Esophagus (tissue), 2 donors: Measurements from ENCODE around the gene PLAAT3. TPM values are rescaled to one million over a fixed set of nuclear protein-coding genes. Genes with fewer than 3 reads are reported as not detected.
"Not testable (repeated sequence)": the region's sequence is repeated elsewhere in the genome, so short reads cannot be mapped to it uniquely, and the experiment has no call there.

Experiments used
- H3K27ac ChIP-seq, 2 donors: one replicate each; pipeline ENCODE4 v1.5.1; 2013; ENCODE audit warnings: low read depth in 2 of 2, mild to moderate bottlenecking in 2 of 2, inconsistent platforms in 1 of 2, low read length in 1 of 2, moderate library complexity in 1 of 2
- H3K27me3 ChIP-seq, 2 donors: one replicate each; pipeline ENCODE4 v1.6.1; 2013; ENCODE audit warnings: low read length in 2 of 2, control low read depth in 1 of 2, mild to moderate bottlenecking in 1 of 2; ENCODE audit not compliant: insufficient read depth in 2 of 2, control insufficient read depth in 1 of 2
- H3K36me3 ChIP-seq, 2 donors: one replicate each; pipeline ENCODE4 v1.6.1; 2013; ENCODE audit warnings: low read length in 1 of 2; ENCODE audit not compliant: control insufficient read depth in 2 of 2, insufficient read depth in 2 of 2
- H3K4me1 ChIP-seq, 2 donors: one replicate each; pipeline ENCODE4 v1.6.1; 2013; ENCODE audit warnings: low read length in 1 of 2; ENCODE audit not compliant: control insufficient read depth in 2 of 2, insufficient read depth in 2 of 2
- H3K4me3 ChIP-seq, 2 donors: one replicate each; pipeline ENCODE4 v1.5.1; 2013; ENCODE audit warnings: low read length in 2 of 2, mild to moderate bottlenecking in 2 of 2, low read depth in 1 of 2, moderate library complexity in 1 of 2
- H3K9me3 ChIP-seq, 2 donors: one replicate each; pipeline ENCODE4 v1.6.1; 2013; ENCODE audit warnings: mild to moderate bottlenecking in 2 of 2, low read depth in 1 of 2, low read length in 1 of 2, moderate library complexity in 1 of 2; ENCODE audit not compliant: control insufficient read depth in 2 of 2, insufficient read depth in 1 of 2
- WGBS, 2 donors: extraction: QIAGEN DNeasy Blood & Tissue Kit; methylation state at CpG; one replicate each; pipeline ENCODE4 v1.1.7; 2013; 5-methylcytosine and 5-hydroxymethylcytosine counted together
- polyA plus RNA-seq, 2 donors: library from polyadenylated mRNA; stranded (reverse); fragments of 200-250 nt; gene quantifications; one replicate each; pipeline ENCODE4 v1.2.3, GENCODE V29; 2013
- donor health status: healthy with polysubstance abuse.
- donor health status: Bipolar disorder and iron deficiency.

Gene PLAAT3
- polyA plus RNA-seq, 2 donors = 3.1 to 8.9 TPM

DNA sequence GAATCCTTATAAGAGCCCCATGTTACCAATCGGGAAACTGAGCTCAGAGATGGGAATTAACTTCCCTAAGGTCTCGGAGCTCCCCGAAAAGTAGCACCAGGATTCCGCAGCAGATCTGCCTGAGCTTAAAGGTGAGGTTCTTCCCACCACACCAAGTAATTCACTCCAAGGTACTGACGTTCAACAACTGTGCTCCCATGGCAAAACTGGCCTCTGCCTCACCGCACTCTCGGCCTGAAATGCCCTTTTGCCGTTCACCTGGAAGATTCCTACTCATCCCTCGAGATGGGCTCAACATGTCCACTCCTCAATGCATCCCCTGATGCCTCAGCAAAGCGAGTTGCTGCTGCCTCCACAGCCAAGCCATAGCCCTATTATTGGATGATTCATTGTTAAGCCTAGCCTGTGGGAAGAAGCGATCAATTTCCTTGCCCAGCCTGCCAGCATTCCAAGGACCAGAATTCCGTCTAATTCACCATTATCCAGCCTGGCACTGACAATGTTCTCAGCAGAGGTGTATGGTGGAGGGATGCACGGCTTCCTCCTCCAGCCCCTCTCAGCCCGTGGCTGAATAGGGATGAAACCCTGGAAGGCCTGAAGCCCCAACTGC lies 4.2 kb downstream of the PLAAT3 start:
- no peaks in the 10 kb centered on the region for H3K4me1 ChIP-seq
- no peaks in the 10 kb centered on the region for H3K9me3 ChIP-seq
- no peak overlapping the region for H3K27ac ChIP-seq
- no peaks in the 10 kb centered on the region for H3K27me3 ChIP-seq
- H3K4me3 ChIP-seq = no peak overlapping the region
- H3K36me3 ChIP-seq = no peaks in the 10 kb centered on the region
- WGBS, 2 donors = 88 to 89% methylated on average over 14 of the region's 14 CpGs

DNA sequence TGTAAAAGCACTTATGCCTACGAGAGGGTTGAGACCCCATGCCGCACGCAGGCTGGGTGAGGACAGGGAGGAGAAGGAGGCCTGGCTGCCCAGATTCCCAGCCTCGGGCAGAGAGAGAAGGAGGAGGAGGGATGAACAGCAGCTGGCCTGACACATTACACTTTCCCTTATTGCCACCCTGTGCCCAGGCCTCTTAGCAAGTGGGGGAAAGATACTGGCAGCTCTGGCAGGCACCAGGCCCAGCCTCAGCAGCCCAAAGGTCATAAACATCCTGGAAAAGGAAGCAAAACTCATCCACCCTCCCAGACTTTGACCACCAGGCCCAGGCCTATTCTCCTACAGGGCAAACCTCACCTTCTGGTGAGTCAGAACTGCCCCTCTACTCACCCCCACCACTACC lies 4.7 kb downstream of the PLAAT3 start:
- 65 to 76% methylated on average over 4 of the region's 4 CpGs for WGBS, 2 donors

DNA sequence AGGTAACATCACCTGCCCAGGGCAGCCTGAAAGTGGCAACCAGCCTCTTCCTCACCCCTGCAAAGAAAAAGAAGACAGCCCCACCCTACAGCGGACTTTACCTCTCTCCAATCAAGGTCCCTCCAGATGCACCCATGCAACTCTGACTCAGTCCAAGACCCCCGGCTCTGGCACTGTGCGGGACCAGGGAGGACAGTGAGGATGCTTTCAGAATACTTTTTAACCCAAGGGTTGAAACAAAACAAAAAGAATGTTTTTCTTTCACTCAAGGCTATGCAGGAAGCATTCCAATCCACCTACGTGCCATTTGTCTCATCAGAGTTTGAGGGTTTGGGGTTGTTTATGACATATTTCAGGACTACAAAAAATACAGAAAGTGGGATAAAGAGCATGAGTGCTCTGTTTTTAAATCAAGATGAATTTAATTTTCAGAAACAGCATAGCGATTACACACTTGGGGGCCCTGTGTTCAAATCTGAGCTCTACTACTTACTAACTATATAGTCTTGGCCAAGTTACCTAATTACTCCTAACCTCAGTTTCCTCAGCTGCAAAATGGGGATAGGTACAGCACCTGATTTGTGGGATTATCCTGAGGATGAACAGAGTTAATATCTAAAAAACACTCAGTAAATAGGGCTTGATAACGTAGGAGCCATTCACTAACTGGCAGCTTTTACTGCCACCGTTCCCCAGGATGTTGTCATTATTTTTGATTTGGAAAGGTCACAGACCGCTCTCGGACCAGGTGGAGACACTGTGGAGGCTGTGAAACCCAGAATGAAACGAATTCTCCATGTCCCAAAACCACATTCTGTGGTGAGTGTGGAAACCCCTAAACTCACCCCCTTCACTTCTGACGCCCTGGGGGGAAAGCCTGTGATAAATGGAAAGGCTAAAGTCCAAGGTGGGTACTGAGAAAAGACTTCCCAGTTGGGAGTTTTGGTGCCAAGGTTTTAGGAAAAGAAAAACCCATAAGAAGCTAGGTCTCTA lies 5.6 kb downstream of the PLAAT3 start:
- Histone ChIP-seq H3K36me3 (no peaks in the 10 kb centered on the region), H3K4me3 (no peak overlapping the region), H3K9me3 (no peaks in the 10 kb centered on the region), H3K27ac (no peak overlapping the region), H3K27me3 (no peaks in the 10 kb centered on the region), H3K4me1 (no peaks in the 10 kb centered on the region)
- WGBS, 2 donors = 74 to 81% methylated on average over 11 of the region's 11 CpGs

More for the DNA sequence above, 4.7 kb downstream of the PLAAT3 start:
- Histone ChIP-seq H3K4me3 (no peak overlapping the region), H3K4me1 (no peaks in the 10 kb centered on the region), H3K9me3 (no peaks in the 10 kb centered on the region), H3K27me3 (no peaks in the 10 kb centered on the region), H3K36me3 (no peaks in the 10 kb centered on the region), H3K27ac (no peak overlapping the region)

DNA sequence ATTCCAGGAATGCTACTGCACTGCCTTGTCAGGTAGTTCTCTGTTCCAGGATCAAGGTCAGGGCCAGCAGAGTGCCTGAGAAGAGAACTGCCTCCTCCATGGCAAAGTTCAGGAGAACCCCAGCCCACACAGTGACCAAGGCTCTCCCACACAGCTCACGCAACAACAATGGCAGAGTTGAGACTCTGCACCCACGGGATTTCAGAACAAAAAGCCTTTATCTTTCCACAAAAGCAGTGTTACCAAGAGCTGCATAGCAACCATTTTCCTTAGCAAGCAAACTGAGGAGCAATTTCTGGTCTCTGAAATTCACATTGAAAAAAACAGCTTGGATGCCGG lies 11.1 kb downstream of the PLAAT3 start:
- no peaks in the 10 kb centered on the region for H3K9me3 ChIP-seq
- no peak overlapping the region for H3K27ac ChIP-seq
- H3K36me3 ChIP-seq = peaks cover 0 to 2% of the 10 kb centered on the region in 2 donors
- H3K4me3 ChIP-seq = no peak overlapping the region
- 46 to 60% methylated on average over 3 of the region's 3 CpGs for WGBS, 2 donors
- H3K4me1 ChIP-seq = no peaks in the 10 kb centered on the region
- H3K27me3 ChIP-seq = no peaks in the 10 kb centered on the region

DNA sequence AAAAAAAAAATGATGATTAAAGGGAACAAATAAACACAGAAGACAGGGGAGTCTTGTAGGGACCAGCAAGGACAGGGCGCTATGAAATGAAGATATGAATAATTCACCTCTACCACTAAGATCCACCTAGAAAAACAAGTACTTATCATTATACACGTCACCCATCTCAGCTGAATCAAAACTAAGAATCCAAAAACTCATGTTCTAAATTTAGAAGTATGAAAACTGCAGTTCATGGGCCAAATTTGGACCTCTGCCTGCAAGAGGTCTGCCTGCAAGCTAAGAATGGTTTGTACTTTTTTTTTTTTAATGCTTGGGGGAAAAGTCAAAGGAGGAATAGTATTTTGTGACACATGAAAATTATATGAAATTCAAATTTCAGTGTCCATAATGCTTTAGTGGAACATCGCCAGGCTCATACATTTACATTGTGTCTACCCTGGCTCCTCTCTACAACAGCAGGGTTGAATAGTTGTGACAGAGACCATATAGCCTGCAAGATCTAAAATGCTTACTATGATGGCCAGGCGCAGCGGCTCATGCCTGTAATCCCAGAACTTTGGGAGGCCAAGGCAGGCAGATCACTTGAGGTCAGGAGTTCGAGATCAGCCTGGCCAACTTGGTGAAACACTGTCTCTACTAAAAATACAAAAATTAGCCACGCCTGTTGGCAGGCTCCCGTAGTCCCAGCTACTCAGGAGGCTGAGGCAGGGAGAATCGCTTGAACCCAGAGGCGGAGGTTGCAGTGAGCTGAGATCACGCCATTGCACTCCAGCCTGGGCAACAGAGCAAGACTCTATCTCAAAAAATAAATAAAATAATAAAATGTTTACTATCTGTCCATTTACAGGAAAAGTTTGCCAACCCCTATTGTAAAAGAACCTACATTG lies 11.7 kb downstream of the PLAAT3 start:
- not testable (repeated sequence) for H3K4me1 ChIP-seq, H3K27ac ChIP-seq, H3K9me3 ChIP-seq, H3K27me3 ChIP-seq, H3K36me3 ChIP-seq, H3K4me3 ChIP-seq
- WGBS, 2 donors = 79 to 84% methylated on average over 11 of the region's 11 CpGs

DNA sequence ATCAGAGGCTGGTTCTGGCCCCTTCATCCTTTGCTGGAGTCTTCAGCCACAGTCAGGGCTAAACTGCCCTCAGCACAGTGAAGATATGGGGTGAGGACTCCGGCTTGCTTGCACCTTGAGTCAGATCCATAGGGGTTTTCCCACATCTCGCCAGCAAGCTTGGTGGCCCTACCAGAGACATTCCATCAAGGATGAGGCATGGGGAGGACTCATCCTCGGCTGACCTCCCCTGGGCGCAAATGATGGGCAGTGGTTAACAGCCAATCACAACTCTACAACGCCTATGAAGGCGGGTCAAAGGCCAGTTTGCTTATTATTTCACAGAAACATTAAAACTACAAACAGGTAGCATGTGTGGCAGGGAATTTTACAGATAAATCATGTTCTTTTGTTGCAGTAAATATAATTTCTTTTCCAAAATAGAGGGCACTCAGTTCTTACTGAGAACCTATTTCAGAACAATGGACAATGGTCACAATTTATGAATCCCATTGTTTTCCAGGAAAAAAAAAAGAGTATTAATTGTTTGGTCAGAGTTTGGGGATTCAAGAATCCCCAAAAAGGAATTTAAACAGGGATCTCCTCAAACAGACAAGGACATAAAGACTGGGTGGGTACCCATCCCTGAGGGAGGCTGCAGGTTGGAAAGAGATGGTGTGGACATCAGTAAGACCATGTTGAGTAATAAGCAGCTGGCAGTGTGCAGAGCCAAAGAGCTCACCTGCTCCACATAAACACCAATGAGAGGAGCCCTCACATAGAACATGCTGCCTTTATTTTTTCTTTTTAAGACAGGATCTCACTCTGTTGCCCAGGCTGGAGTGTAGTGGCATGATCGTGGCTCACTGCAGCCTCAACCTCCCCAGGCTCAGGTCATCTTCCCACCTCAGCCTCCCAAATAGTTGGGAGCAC lies 14.8 kb downstream of the PLAAT3 start:
- Histone ChIP-seq H3K36me3 (peaks cover 0 to 2% of the 10 kb centered on the region in 2 donors), H3K27me3 (no peaks in the 10 kb centered on the region), H3K4me1 (no peaks in the 10 kb centered on the region), H3K4me3 (no peak overlapping the region), H3K9me3 (no peaks in the 10 kb centered on the region), H3K27ac (no peak overlapping the region)
- WGBS, 2 donors = 77 to 81% methylated on average over 7 of the region's 7 CpGs

DNA sequence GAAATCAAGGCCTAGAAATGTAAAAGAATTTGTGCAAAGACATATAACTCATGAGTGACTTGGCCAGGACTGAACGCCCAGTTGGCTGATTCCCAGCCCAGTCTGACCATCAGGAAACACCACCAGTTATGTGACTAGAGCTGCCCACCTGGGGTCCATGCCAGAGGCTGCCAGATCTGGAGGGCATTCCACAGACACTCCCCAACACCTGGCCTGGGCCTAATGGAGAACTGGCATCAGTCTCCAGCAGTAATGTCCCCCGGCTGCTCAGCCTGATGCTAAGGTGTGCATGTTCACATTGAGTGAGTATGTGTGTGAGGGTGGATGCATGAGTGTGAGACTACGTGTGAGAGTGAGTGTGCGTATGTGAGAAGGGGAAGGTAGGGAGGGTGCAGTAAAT lies 15.7 kb downstream of the PLAAT3 start:
- Histone ChIP-seq H3K9me3 (no peaks in the 10 kb centered on the region), H3K4me3 (no peak overlapping the region), H3K36me3 (peaks cover 0 to 2% of the 10 kb centered on the region in 2 donors), H3K27ac (no peak overlapping the region), H3K4me1 (no peaks in the 10 kb centered on the region), H3K27me3 (no peaks in the 10 kb centered on the region)
- WGBS, 2 donors = 81 to 83% methylated on average over 4 of the region's 4 CpGs

DNA sequence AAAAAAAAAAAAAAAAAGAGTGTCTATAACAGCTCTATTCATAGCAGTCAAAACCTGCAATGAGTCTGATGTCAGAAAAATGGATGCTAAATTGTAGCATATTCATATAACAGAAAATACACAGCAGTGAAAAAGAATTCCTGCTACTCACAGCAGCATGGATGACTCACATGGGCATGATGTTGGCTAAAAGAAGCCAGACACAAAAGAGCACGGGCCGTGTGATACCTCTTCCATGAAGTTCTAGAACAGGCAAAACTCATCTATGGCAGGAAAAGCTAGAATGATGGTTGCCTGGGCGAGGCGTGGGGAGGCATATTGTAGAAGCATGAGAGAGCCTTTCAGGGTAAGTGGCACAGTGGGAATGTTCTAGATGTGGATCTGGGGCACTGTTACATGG lies 18.9 kb downstream of the PLAAT3 start:
- Histone ChIP-seq H3K9me3 (no peaks in the 10 kb centered on the region), H3K36me3 (peaks cover 0 to 2% of the 10 kb centered on the region in 2 donors), H3K4me1 (no peaks in the 10 kb centered on the region), H3K27ac (no peak overlapping the region), H3K27me3 (no peaks in the 10 kb centered on the region), H3K4me3 (no peak overlapping the region)
- WGBS, 2 donors = 72 to 78% methylated on average over 4 of the region's 4 CpGs
